ENCODE data around the gene GRID1. TPM values are rescaled to one million over a fixed set of nuclear protein-coding genes. Genes with fewer than 3 reads are reported as not detected.

The GRID1 gene
- total and polyA plus RNA-seq, 7 experiments from 2014 or later, result not detected

DNA sequence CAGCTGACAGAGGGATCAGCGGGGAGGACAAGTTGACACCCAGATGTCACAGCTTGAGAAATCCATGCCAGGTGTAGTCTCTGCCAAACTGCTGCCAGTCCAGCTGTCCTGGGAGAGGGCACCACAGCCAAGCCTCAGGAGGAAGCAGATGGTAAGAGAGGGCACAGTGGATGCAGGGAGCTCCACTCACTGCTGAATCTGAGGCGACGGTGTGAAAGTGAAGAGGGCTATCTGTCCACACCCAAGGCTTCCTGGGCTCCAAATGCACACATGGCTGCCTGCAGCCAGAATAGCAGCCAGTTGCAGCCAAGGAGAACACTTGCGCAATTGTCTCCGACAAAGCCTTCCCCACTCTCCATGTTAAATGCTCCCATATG is 502.4 kb downstream of the GRID1 start:
- H3K27ac Mint-ChIP-seq, result no peak overlapping the region
- no peak overlapping the region for H3K4me3 Mint-ChIP-seq
- POLR2A ChIA-PET, result no interaction called here
- Histone ChIP-seq H3K4me3 (ENCODE audit: low read length) (no peak overlapping the region), H3K4me1 (ENCODE audit: control insufficient read depth in 2 of 2, insufficient read depth in 2 of 2, low read length in 2 of 2) (no peaks in the 10 kb centered on the region), H3K9me3 (ENCODE audit: control insufficient read depth in 2 of 3, low read length in 3 of 3) (no peaks in the 10 kb centered on the region), H3K36me3 (ENCODE audit: control insufficient read depth in 2 of 3, insufficient read depth in 3 of 3, low read length in 3 of 3) (no peaks in the 10 kb centered on the region), H3K27me3 (ENCODE audit: control insufficient read depth in 2 of 2, insufficient read depth in 2 of 2, low read length in 2 of 2) (no peaks in the 10 kb centered on the region), H3K27ac (ENCODE audit: low read depth, low read length) (no peak overlapping the region)
- no peaks in the 10 kb centered on the region for H3K36me3 Mint-ChIP-seq
- no peaks in the 10 kb centered on the region for H3K4me1 Mint-ChIP-seq
- CTCF ChIA-PET, result no interaction called here
- ATAC-seq (no peak), DNase-seq (no peak)
- H3K27me3 Mint-ChIP-seq, result peaks cover 0 to 30% (median 7%) of the 10 kb centered on the region in 5 donors
- intact Hi-C loops (cut with micrococcal nuclease), result no loop called here
- H3K9me3 Mint-ChIP-seq, result no peaks in the 10 kb centered on the region

DNA sequence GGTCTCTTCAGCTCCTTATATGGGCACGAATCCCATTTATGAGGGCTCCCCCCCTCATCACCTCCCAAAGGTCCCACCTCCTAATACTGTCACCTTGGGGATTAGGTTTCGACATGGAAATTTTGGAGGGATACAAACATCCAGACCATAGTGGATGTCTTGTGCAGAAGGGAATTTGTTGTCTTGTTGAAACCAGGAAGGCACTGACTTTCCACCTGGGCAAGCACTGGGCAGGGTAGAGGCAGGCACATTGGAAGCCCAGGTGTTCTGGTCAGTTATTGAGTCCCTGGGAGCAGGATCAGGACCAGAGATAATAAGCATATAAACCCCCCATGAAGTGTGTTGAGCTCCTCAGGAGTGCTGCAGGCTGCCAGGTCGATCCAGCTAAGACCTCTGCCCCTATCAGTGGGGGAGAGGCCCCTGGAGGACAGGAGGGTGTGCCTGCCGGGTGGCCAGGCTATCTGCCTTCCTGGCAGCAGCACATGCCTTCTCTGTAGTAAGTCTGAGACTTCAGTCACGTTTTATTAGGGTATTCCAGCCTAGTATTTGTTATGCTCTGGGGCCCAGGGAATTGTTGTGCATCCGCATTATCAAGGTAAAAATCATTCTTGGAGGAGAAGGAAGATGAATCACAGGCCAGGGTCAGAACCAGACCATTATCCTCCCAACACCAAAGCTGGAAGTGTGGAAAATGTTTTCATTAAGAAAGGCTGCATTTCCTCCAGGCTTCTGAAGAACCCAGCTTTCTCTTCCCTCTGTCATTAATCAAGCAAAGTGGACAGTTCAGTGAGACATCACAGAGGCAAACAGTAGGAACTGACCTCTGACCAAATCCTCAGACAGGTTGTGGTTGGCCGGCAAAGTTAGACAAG is 503.1 kb downstream of the GRID1 start:
- Histone ChIP-seq H3K36me3 (ENCODE audit: control insufficient read depth in 2 of 3, insufficient read depth in 3 of 3, low read length in 3 of 3) (no peaks in the 10 kb centered on the region), H3K4me1 (ENCODE audit: control insufficient read depth in 2 of 2, insufficient read depth in 2 of 2, low read length in 2 of 2) (no peaks in the 10 kb centered on the region), H3K27ac (ENCODE audit: low read depth, low read length) (no peak overlapping the region), H3K27me3 (ENCODE audit: control insufficient read depth in 2 of 2, insufficient read depth in 2 of 2, low read length in 2 of 2) (no peaks in the 10 kb centered on the region), H3K9me3 (ENCODE audit: control insufficient read depth in 2 of 3, low read length in 3 of 3) (no peaks in the 10 kb centered on the region), H3K4me3 (ENCODE audit: low read length) (no peak overlapping the region)
- no peaks in the 10 kb centered on the region for H3K36me3 Mint-ChIP-seq
- peaks cover 0 to 1% (median 0%) of the 10 kb centered on the region in 11 donors for H3K9me3 Mint-ChIP-seq
- no peak overlapping the region for H3K27ac Mint-ChIP-seq
- intact Hi-C loops (cut with micrococcal nuclease), result no loop called here
- no peak for DNase-seq
- no peak overlapping the region for H3K4me3 Mint-ChIP-seq
- peaks cover 0 to 30% (median 7%) of the 10 kb centered on the region in 5 donors for H3K27me3 Mint-ChIP-seq
- POLR2A ChIA-PET, result no interaction called here
- CTCF ChIA-PET, result no interaction called here
- no peaks in the 10 kb centered on the region for H3K4me1 Mint-ChIP-seq
- ATAC-seq, result no peak

DNA sequence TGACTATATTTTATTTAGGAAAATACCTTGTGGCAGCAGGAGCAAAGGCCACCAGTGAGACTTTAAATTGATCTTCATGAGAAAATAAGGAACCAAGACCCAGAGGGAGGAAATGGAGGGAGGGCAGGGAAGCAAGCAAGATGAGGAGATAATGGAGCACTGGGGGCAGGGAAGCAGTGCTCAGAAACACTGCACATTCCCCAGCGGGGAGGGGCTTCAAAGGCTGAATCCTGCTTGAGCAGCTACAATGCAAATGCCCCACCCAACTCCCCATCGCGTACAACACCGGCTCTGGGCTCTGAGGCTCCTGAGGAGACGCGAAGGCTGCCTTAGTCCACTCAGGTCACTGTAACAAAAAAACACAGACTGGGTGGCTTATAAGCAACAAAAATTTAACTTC is 503.8 kb downstream of the GRID1 start:
- Histone ChIP-seq H3K4me3 (ENCODE audit: low read length) (no peak overlapping the region), H3K27ac (ENCODE audit: low read depth, low read length) (no peak overlapping the region), H3K27me3 (ENCODE audit: control insufficient read depth in 2 of 2, insufficient read depth in 2 of 2, low read length in 2 of 2) (no peaks in the 10 kb centered on the region), H3K9me3 (ENCODE audit: control insufficient read depth in 2 of 3, low read length in 3 of 3) (no peaks in the 10 kb centered on the region), H3K4me1 (ENCODE audit: control insufficient read depth in 2 of 2, insufficient read depth in 2 of 2, low read length in 2 of 2) (no peaks in the 10 kb centered on the region), H3K36me3 (ENCODE audit: control insufficient read depth in 2 of 3, insufficient read depth in 3 of 3, low read length in 3 of 3) (no peaks in the 10 kb centered on the region)
- ChIA-PET POLR2A (no interaction called here), CTCF (no interaction called here)
- no peaks in the 10 kb centered on the region for H3K36me3 Mint-ChIP-seq
- H3K27ac Mint-ChIP-seq, result no peak overlapping the region
- no peaks in the 10 kb centered on the region for H3K4me1 Mint-ChIP-seq
- no peak overlapping the region for H3K4me3 Mint-ChIP-seq
- peaks cover 0 to 33% (median 7%) of the 10 kb centered on the region in 5 donors for H3K27me3 Mint-ChIP-seq
- ATAC-seq (no peak), DNase-seq (no peak)
- peaks cover 0 to 1% (median 0%) of the 10 kb centered on the region in 11 donors for H3K9me3 Mint-ChIP-seq
- intact Hi-C loops (cut with micrococcal nuclease), result no loop called here

DNA sequence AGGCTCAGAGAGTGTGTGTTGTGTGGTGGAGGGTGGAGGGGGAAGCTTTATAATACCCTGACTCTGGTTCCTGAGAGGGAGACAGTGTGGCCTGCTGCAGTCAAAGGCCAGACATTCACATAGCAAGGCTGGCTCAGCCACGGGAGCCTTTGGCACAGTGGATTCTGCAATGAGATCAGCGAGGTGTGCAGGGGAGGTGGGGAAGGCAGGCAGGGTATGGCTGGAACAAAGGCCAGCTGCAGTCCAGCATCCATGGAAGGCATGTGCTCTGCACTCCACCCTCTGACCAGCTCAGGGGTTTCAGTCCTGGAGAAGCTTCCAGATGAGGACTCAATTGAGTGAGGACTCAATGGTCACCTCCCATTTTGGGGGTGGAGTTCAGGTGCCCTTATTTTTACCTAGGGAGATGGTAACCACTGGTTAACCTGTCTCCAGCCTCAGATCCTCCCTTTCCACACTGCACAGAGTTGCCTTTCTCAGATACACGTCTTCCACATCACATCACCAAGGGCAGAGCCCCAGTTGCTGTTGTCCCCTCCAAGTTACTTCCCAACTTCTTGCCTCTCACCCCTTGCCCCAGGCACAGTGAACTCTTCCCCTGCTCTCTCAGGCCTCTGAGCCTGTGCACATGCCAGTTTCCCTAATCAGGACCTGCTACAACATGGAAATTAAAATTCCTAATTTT is 504.9 kb downstream of the GRID1 start:
- Histone ChIP-seq H3K4me3 (ENCODE audit: low read length) (no peak overlapping the region), H3K9me3 (ENCODE audit: control insufficient read depth in 2 of 3, low read length in 3 of 3) (no peaks in the 10 kb centered on the region), H3K27ac (ENCODE audit: low read depth, low read length) (no peak overlapping the region), H3K27me3 (ENCODE audit: control insufficient read depth in 2 of 2, insufficient read depth in 2 of 2, low read length in 2 of 2) (no peaks in the 10 kb centered on the region), H3K36me3 (ENCODE audit: control insufficient read depth in 2 of 3, insufficient read depth in 3 of 3, low read length in 3 of 3) (no peaks in the 10 kb centered on the region), H3K4me1 (ENCODE audit: control insufficient read depth in 2 of 2, insufficient read depth in 2 of 2, low read length in 2 of 2) (no peaks in the 10 kb centered on the region)
- H3K36me3 Mint-ChIP-seq, result no peaks in the 10 kb centered on the region
- ChIA-PET CTCF (no interaction called here), POLR2A (no interaction called here)
- H3K27me3 Mint-ChIP-seq, result peaks cover 0 to 41% (median 7%) of the 10 kb centered on the region in 5 donors
- H3K4me3 Mint-ChIP-seq, result no peak overlapping the region
- intact Hi-C loops (cut with micrococcal nuclease), result no loop called here
- ATAC-seq, result no peak
- no peaks in the 10 kb centered on the region for H3K4me1 Mint-ChIP-seq
- no peak for DNase-seq
- H3K27ac Mint-ChIP-seq, result no peak overlapping the region
- H3K9me3 Mint-ChIP-seq, result peaks cover 0 to 3% (median 0%) of the 10 kb centered on the region in 11 donors

DNA sequence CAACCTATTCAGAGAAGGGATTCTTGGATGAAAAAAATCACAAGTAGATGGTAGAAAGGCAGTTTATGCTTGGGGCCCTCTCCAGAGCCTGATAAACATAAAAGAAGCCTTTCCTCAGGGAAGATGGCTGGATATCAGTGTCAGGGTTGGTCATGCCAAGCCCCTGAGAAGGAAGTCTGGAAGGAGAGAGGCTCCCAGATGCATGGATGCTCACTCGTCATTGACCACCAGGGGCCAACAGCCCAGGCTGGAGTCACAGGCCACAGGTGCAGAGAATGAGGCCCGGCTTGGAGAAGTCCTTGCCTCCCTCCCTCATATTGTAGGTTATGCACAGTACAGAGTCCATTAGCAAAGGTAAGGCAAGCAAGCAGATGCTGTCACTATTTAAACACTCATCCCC is 506.7 kb downstream of the GRID1 start:
- H3K36me3 Mint-ChIP-seq, result no peaks in the 10 kb centered on the region

DNA sequence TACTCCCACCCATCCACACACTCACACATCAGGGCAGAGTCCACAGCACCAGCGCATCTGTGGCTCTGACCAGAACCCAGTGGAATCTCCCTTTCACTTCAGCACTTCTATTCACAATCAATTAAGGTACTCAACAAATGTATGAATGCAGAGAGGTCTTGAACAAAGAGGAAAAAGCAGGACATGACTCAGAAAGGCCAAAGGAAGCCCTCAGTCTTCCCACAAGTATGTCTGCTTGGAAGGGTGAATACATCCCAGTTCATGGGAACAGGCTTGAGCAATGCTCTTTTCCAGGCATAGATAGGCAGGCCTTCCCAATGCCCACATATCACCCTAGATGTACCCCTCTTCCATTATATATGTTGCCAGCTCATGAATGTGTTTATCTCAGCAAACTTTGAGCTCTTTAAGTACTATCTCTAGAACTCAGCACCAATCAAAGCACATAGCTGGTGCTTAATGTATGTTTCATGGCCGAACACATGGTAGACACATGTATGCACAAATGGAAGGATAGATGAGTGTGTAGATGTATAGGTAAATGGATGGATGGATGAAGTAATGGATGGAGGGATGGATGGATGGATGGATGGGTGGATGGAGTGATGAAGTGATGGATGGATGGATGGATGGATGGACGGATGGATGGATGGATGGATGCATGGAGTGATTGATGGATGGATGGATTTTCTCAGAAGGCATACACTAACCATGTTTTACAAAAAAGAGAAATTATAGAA is 507.6 kb downstream of the GRID1 start:
- H3K36me3 ChIP-seq (ENCODE audit: control insufficient read depth in 2 of 3, insufficient read depth in 3 of 3, low read length in 3 of 3), result no peaks in the 10 kb centered on the region
- H3K4me3 ChIP-seq (ENCODE audit: low read length), result no peak overlapping the region
- DNase-seq (no peak), ATAC-seq (no peak)
- CTCF ChIA-PET, result no interaction called here
- H3K27me3 Mint-ChIP-seq, result peaks cover 0 to 56% (median 11%) of the 10 kb centered on the region in 5 donors
- H3K4me3 Mint-ChIP-seq, result no peak overlapping the region
- no peak overlapping the region for H3K27ac ChIP-seq (ENCODE audit: low read depth, low read length)
- POLR2A ChIA-PET, result no interaction called here
- H3K27ac Mint-ChIP-seq, result no peak overlapping the region
- no peaks in the 10 kb centered on the region for H3K4me1 Mint-ChIP-seq
- peaks cover 0 to 4% (median 0%) of the 10 kb centered on the region in 11 donors for H3K9me3 Mint-ChIP-seq
- H3K4me1 ChIP-seq (ENCODE audit: control insufficient read depth in 2 of 2, insufficient read depth in 2 of 2, low read length in 2 of 2), result no peaks in the 10 kb centered on the region
- no peaks in the 10 kb centered on the region for H3K27me3 ChIP-seq (ENCODE audit: control insufficient read depth in 2 of 2, insufficient read depth in 2 of 2, low read length in 2 of 2)
- H3K9me3 ChIP-seq (ENCODE audit: control insufficient read depth in 2 of 3, low read length in 3 of 3), result no peaks in the 10 kb centered on the region
- intact Hi-C loops (cut with micrococcal nuclease), result no loop called here
- no peaks in the 10 kb centered on the region for H3K36me3 Mint-ChIP-seq

More for the DNA sequence above, 506.7 kb downstream of the GRID1 start:
- Mint-ChIP-seq H3K27ac (no peak overlapping the region), H3K4me1 (no peaks in the 10 kb centered on the region), H3K9me3 (peaks cover 0 to 4% (median 0%) of the 10 kb centered on the region in 11 donors), H3K27me3 (peaks cover 0 to 51% (median 9%) of the 10 kb centered on the region in 5 donors), H3K4me3 (no peak overlapping the region)
- no peaks in the 10 kb centered on the region for H3K4me1 ChIP-seq (ENCODE audit: control insufficient read depth in 2 of 2, insufficient read depth in 2 of 2, low read length in 2 of 2)
- no peak overlapping the region for H3K4me3 ChIP-seq (ENCODE audit: low read length)
- no peak for DNase-seq
- H3K9me3 ChIP-seq (ENCODE audit: control insufficient read depth in 2 of 3, low read length in 3 of 3), result no peaks in the 10 kb centered on the region
- intact Hi-C loops (cut with micrococcal nuclease), result no loop called here
- no peaks in the 10 kb centered on the region for H3K27me3 ChIP-seq (ENCODE audit: control insufficient read depth in 2 of 2, insufficient read depth in 2 of 2, low read length in 2 of 2)
- no peaks in the 10 kb centered on the region for H3K36me3 ChIP-seq (ENCODE audit: control insufficient read depth in 2 of 3, insufficient read depth in 3 of 3, low read length in 3 of 3)
- POLR2A ChIA-PET, result no interaction called here
- ATAC-seq, result no peak
- no peak overlapping the region for H3K27ac ChIP-seq (ENCODE audit: low read depth, low read length)
- CTCF ChIA-PET, result no interaction called here
